Measurements from ENCODE around the gene ELANE. TPM values are rescaled to one million over a fixed set of nuclear protein-coding genes. Genes with fewer than 3 reads are reported as not detected.

Gene ELANE
- total RNA-seq, 1 donor from 2014 or later, result 0.52 TPM

DNA sequence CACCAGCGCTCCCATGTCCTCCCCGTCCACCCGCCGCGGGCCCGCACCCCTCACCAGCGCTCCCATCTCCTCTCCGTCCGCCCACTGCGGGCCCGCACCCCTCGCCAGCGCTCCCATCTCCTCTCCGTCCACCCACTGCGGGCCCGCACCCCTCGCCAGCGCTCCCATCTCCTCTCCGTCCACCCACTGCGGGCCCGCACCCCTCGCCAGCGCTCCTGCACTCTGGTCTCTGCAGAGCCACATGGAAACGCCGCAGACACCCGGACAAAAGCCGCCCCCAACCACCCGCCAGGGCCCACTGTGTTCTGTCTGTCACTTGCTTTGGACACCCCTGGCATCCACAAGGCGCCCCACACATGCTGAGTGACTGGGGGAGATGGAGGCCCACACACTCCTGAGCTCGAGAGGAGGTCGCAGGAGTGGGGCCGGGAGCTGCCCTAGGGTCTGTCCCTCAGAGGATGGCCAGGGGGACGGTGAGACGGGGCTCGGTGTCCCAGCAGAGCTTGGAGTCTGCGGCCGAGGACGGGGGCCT is 14.7 kb downstream of the ELANE start:
- peaks cover 12% of the 10 kb centered on the region for H3K4me1 ChIP-seq
- no peak overlapping the region for H3K4me3 ChIP-seq
- ATAC-seq (no peak), DNase-seq (no peak)
- H3K9me3 ChIP-seq, result no peaks in the 10 kb centered on the region
- H3K27ac ChIP-seq, result no peak overlapping the region
- H3K36me3 ChIP-seq, result peaks cover 8% of the 10 kb centered on the region
- TF ChIP-seq, protein P1, sequence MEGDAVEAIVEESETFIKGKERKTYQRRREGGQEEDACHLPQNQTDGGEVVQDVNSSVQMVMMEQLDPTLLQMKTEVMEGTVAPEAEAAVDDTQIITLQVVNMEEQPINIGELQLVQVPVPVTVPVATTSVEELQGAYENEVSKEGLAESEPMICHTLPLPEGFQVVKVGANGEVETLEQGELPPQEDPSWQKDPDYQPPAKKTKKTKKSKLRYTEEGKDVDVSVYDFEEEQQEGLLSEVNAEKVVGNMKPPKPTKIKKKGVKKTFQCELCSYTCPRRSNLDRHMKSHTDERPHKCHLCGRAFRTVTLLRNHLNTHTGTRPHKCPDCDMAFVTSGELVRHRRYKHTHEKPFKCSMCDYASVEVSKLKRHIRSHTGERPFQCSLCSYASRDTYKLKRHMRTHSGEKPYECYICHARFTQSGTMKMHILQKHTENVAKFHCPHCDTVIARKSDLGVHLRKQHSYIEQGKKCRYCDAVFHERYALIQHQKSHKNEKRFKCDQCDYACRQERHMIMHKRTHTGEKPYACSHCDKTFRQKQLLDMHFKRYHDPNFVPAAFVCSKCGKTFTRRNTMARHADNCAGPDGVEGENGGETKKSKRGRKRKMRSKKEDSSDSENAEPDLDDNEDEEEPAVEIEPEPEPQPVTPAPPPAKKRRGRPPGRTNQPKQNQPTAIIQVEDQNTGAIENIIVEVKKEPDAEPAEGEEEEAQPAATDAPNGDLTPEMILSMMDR (IDR thresholded peaks at IDR 0.05), result no peak
- intact Hi-C loops (cut with DNase I), result no loop called here
- no peaks in the 10 kb centered on the region for H3K27me3 ChIP-seq

DNA sequence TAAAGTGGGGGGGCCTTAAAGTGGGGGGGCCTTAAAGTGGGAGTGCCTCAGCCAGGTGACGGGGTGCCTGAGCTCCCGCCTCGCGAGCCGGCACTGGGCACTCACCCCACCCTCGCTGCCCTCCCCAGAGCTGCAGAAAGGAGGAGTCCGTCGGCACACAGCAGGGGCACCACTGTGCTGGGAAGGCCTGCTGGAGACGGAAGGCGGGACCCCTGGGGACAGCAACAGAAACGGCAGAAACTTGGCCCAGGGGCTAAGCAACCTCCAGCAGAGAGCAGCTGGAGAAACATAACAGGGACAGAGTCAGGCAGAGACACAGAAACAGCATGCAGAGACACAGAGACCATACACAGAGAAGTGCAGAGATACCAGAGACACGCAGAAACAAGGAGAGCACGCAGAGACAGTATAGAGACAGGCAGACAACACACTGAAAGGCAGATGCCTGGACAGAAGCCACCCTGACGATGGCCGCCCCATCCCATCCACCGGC is 15.2 kb downstream of the ELANE start:
- DNase-seq, result no peak
- Histone ChIP-seq H3K36me3 (peaks cover 8% of the 10 kb centered on the region), H3K4me3 (no peak overlapping the region), H3K4me1 (peaks cover 17% of the 10 kb centered on the region), H3K9me3 (no peaks in the 10 kb centered on the region), H3K27ac (no peak overlapping the region), H3K27me3 (no peaks in the 10 kb centered on the region)
- ATAC-seq, result no peak
- TF ChIP-seq, protein P1 (IDR thresholded peaks at IDR 0.05), result no peak
- intact Hi-C loops (cut with DNase I), result no loop called here

DNA sequence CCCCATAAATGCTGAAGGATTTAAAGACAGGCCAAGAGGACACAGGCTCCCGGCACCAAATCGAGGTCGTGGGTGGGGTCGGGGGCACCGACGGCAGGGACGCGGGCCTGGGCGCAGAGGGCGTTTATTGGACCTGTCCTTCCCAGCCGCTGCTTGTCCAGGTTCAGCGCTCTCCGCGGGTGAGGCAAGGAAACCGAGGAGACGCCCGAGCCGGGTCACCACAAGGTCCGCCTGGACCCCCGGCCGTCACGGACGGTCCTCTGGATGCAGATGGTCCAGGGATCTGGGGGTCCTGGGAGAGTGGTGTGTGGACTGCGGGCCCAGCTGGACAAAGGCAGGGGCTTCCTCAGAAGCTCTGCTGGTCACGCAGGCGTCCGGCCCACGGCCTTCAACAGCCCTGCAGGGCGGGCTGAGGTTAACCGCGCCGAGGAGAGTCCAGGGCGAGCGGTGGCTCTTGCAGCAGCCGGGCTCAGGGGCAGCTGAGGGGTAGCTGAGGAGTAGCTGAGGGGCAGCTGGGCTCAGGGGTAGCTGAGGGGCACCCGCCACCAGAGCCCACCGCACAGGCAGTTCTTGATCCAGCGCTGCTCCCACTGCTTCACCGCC is 15.9 kb downstream of the ELANE start:
- Histone ChIP-seq H3K27me3 (no peaks in the 10 kb centered on the region), H3K4me3 (no peak overlapping the region), H3K36me3 (peaks cover 8% of the 10 kb centered on the region), H3K9me3 (no peaks in the 10 kb centered on the region), H3K27ac (no peak overlapping the region), H3K4me1 (peaks cover 19% of the 10 kb centered on the region)
- ATAC-seq (no peak), DNase-seq (no peak)
- TF ChIP-seq, protein P1 (IDR thresholded peaks at IDR 0.05), result no peak
- intact Hi-C loops (cut with DNase I), result no loop called here

- TF ChIP-seq, protein P1 (IDR thresholded peaks at IDR 0.05), result no peak
- Histone ChIP-seq H3K27ac (peak overlapping the region; percentile 58), H3K27me3 (no peaks in the 10 kb centered on the region), H3K4me1 (peaks cover 19% of the 10 kb centered on the region), H3K9me3 (no peaks in the 10 kb centered on the region), H3K4me3 (no peak overlapping the region), H3K36me3 (peaks cover 8% of the 10 kb centered on the region)
- DNase-seq (no peak), ATAC-seq (no peak)
- intact Hi-C loops (cut with DNase I), result no loop called here
Measured at GRCh38 chr19:868458-869244, 16.5 kb downstream of the ELANE start.

- peaks cover 12% of the 10 kb centered on the region for H3K36me3 ChIP-seq
- peak; percentile 2 for ATAC-seq
Measured at GRCh38 chr19:869245-870177, 17.4 kb downstream of the ELANE start.

More at GRCh38 chr19:869245-870177, 17.4 kb downstream of the ELANE start:
- intact Hi-C loops (cut with DNase I), result no loop called here
- Histone ChIP-seq H3K27me3 (no peaks in the 10 kb centered on the region), H3K9me3 (no peaks in the 10 kb centered on the region), H3K4me3 (no peak overlapping the region), H3K4me1 (peaks cover 16% of the 10 kb centered on the region), H3K27ac (peak overlapping the region; percentile 60)
- DNase-seq, result no peak
- TF ChIP-seq, protein P1 (IDR thresholded peaks at IDR 0.05), result no peak

Data from upper lobe of right lung (tissue), 1 donor.